ENCODE data around the gene ABCB6.

DNA sequence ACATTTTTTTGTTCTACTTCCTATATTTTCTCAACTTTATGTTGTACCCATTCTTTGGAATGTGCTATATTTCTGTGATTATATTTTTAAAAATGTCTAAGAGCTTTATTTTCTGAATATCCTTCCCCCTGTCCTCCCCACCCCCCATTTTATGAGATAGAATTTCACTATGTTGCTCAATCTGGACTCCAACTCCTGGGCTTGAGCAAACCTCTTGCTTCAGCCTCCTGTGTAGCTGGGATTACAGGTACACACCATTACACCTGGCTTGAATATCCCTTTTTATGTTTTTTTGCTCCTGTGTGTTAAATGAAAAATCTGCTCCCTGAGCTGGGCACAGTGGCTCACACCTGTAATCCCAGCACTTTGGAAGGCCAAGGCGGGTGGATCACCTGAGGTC is 21.4 kb downstream of the ABCB6 start:
- TF ChIP-seq POLR2A (IDR thresholded peaks at IDR 0.05; ENCODE audit: low read length), result no peak
- TF ChIP-seq GATA1 (IDR thresholded peaks at IDR 0.05; ENCODE audit: low read depth, low read length), result no peak

Data from erythroblast (primary cell).